Stimulated activated naive CD8-positive, alpha-beta T cell treated with anti-CD3 and anti-CD28 coated beads, Interleukin-15, amount 100 ng/mL, for 72 hours (primary cell): ENCODE measurements around the gene SLC38A8.

Experiments
- ATAC-seq: fragments of 150-1000 bp; cut with Tn5 transposase; 2 replicates; pipeline ENCODE4 v1.10.0; 2021; ENCODE audit warnings: mild to moderate bottlenecking, moderate library complexity
- DNase-seq, 2 donors: peaks; one replicate each; pipeline ENCODE4 v3.0.0; 2021 to 2022
- H3K27ac Mint-ChIP-seq, 2 donors: one replicate each; pipeline ENCODE4 v1.8.0; 2022; ENCODE audit warnings: mild to moderate bottlenecking in 2 of 2, mixed read lengths in 2 of 2, moderate library complexity in 2 of 2
- H3K27me3 Mint-ChIP-seq: one replicate; pipeline ENCODE4 v1.8.0; 2022; ENCODE audit warnings: mixed read lengths
- H3K4me1 Mint-ChIP-seq: one replicate; pipeline ENCODE4 v1.8.0; 2022; ENCODE audit warnings: mild to moderate bottlenecking, mixed read lengths
- H3K4me3 Mint-ChIP-seq, 2 donors: one replicate each; pipeline ENCODE4 v1.8.0; 2022; ENCODE audit warnings: mild to moderate bottlenecking in 2 of 2, mixed read lengths in 2 of 2, moderate library complexity in 1 of 2
- H3K9me3 Mint-ChIP-seq, 2 donors: one replicate each; pipeline ENCODE4 v1.8.0; 2022; ENCODE audit warnings: mixed read lengths in 2 of 2

Gene SLC38A8

DNA sequence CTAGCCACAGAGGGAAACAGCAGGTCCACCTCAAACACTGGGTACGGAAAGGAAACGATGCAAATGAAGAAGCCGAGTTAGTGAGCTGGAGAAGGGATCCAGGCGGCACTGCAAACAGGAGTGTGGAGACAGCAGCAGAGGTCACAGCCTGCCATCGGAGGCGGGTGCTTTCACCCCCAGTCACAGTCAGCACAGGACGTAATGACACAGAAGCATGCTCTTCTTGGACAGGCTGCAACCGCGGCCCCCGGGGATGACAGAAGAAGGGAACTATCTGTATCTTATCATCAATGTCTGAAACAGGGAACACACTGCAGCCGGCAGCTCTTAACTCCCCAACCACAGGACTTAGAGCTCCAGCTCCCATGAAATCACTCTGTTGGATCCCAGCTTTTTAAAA lies 16.1 kb upstream of the SLC38A8 start:
- ATAC-seq = no peak
- no peak overlapping the region for H3K27ac Mint-ChIP-seq
- peaks cover 11% of the 10 kb centered on the region for H3K4me1 Mint-ChIP-seq
- no peaks in the 10 kb centered on the region for H3K27me3 Mint-ChIP-seq
- H3K4me3 Mint-ChIP-seq = no peak overlapping the region
- H3K9me3 Mint-ChIP-seq = no peaks in the 10 kb centered on the region
- no peak for DNase-seq

DNA sequence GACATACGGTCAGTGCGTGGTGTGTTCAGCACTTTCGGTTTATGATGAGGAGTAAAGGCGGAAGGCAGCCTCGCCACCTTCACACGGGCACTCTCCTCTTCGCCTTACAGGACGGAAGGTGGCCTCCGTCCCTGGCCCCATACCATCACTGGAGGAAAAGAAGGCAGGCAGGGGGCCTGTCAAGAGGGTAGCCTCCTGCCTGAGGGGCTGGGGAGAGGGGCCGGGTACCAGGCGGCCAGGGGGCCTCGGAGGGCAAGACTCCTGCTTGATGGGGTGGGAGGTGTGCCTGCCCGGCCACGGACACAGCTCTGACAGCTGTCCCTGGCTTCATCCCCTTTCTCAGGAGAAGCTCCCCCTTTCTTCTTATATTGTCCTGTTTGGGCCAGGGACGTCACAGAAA lies 15.6 kb upstream of the SLC38A8 start:
- Mint-ChIP-seq H3K27ac (no peak overlapping the region), H3K4me3 (no peak overlapping the region), H3K9me3 (no peaks in the 10 kb centered on the region), H3K27me3 (no peaks in the 10 kb centered on the region), H3K4me1 (peaks cover 7% of the 10 kb centered on the region)
- DNase-seq (no peak), ATAC-seq (no peak)

DNA sequence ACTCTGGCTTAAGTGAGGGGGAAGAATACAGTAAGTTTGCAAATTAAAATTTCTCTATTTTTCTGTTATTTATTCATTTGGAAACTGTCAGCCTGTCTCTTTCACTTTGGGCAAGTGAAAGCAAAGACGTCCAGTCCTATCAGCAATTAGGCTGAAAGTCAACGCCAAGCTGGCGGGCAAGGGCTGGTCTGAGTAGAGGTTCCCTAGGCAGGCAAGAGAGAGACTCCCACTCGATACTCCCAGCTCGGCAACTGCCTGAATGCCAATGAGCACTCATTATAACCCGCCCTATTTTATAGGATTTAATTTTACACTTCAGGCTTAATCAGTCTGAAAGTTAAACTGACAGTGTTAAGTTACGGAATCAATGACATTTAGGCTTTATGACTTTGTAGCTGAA lies 14.3 kb upstream of the SLC38A8 start:
- Mint-ChIP-seq H3K27ac (no peak overlapping the region), H3K9me3 (no peaks in the 10 kb centered on the region), H3K27me3 (no peaks in the 10 kb centered on the region), H3K4me3 (no peak overlapping the region), H3K4me1 (no peaks in the 10 kb centered on the region)
- no peak for ATAC-seq
- DNase-seq = no peak

DNA sequence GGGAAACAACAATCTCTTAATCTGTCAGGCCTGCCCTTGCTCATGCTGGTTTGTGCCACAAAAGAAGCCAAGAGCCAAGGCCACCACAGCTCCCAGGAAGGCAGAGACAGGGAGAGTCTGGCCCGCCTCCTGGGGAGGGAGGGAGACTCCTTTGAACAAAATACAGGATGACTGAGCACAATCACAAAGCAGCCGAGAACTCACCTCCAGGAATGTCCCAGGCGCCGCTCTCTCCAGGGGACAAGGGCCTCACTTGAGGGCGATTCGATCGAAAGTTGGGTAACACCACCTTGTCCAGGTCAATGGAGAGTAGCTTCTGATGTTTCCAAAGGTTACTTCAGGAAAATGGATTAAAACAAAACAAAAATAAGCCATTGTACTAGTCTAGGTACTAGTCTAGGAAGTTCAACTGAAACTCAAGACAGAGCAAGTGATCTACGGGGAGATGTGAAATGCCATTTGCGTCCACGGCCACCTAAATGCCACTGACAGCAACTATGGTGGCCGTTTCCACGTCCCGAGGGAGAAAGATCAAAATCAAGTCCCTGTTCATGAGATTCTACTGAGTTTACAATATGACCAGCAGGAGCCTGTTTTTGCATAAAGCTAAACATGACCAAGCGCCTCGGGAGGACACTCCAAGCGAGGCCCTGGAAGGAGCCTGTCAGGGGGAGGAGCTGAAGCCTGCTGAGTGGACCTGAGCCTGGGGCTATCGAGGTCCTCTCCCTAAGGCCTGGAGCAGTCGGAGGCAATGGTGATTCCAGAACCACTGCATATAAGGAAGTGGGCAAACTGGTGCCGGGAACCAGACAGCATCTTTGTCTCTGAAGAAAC lies 13.4 kb upstream of the SLC38A8 start:
- ATAC-seq (no peak), DNase-seq (no peak)
- H3K4me3 Mint-ChIP-seq = no peak overlapping the region
- H3K4me1 Mint-ChIP-seq = no peaks in the 10 kb centered on the region
- peak overlapping the region in 1 of 2 donors; percentile 24 for H3K27ac Mint-ChIP-seq
- no peaks in the 10 kb centered on the region for H3K9me3 Mint-ChIP-seq
- no peaks in the 10 kb centered on the region for H3K27me3 Mint-ChIP-seq

DNA sequence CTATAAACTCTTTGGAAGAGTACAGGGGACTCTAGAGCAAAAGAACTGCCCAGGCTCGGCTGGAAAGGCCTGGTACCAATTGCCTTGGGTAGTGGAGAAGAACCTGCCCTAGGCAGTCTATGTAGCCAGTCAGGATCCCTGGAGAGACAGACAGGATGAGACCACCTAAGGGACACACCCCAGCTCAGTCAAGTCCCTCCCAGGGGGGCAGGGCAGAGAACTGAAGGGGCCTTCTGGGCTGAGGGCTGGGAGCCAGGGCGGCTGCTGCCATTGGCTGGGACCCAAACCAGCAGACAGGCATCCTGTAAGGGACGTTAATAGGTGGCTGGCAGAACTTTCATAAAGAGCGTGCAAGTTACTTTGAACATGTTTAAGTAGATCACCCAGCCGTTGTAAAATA lies 12.8 kb upstream of the SLC38A8 start:
- Mint-ChIP-seq H3K9me3 (no peaks in the 10 kb centered on the region), H3K27ac (peak overlapping the region in 1 of 2 donors; percentile 7), H3K27me3 (no peaks in the 10 kb centered on the region), H3K4me3 (no peak overlapping the region), H3K4me1 (no peaks in the 10 kb centered on the region)
- no peak for ATAC-seq
- DNase-seq = no peak

DNA sequence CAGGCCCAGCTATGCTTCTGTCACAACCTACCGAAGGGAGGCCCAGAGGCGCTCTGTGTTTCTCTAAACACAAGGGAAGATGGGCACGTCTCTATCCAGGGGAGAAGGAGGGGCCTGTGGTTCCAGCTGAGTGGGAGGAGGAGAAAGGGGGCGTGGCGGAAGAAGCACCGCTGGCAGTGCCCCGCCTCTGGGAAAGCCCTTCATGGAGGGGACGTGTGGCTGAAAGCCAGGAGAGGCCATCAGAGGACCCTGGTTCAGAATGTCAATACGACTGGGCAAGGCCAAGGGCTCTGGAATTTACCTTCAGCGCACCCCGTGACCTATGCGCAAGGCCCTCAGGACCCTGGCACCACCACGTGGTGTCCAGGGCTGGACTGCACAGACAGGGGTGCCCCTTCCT lies 12.3 kb upstream of the SLC38A8 start:
- Mint-ChIP-seq H3K27ac (no peak overlapping the region), H3K4me1 (no peaks in the 10 kb centered on the region), H3K9me3 (no peaks in the 10 kb centered on the region), H3K4me3 (no peak overlapping the region), H3K27me3 (no peaks in the 10 kb centered on the region)
- no peak for DNase-seq
- no peak for ATAC-seq

DNA sequence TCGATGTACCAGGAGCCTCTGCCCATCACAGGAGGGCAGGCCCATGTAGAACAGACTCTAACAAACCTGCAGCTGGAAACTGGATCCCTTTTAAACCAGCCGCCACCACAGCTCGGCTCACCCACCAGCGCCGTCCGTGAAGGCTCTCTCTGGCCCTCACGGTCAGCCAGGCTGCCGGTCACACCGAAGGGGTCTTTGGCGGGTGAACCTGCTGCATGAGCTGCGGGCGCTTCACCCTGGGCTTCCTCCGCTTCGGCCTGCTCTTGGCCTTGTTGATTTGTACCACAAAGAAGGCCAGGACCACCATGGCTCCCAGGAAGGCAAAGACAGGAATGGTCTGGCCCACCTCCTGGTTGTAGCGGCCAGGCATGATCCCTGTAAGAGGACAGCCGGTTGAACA lies 11.7 kb upstream of the SLC38A8 start:
- no peak overlapping the region for H3K4me3 Mint-ChIP-seq
- no peaks in the 10 kb centered on the region for H3K4me1 Mint-ChIP-seq
- no peaks in the 10 kb centered on the region for H3K9me3 Mint-ChIP-seq
- peak overlapping the region in 1 of 2 donors; percentile 24 for H3K27ac Mint-ChIP-seq
- no peaks in the 10 kb centered on the region for H3K27me3 Mint-ChIP-seq
- DNase-seq (no peak), ATAC-seq (no peak)

DNA sequence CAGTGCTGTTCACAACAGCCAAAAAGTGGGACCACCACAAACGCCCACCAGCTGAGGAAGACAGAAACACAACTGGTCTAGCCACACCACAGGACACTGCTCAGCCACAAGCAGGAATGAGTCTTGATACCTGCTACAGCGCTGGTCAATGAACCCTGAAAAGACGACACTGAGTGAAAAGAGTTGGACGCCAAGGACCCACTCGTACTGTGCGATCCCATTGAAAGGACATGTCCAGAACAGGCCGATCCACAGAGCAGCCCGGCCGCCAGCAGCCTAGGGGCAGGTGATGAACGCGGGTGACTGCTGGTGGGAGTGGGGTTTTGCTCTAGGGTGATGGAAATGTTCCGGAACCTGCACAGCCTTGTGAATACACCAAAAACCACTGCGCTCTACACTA lies 10.6 kb upstream of the SLC38A8 start:
- Mint-ChIP-seq H3K9me3 (no peaks in the 10 kb centered on the region), H3K4me1 (no peaks in the 10 kb centered on the region), H3K27ac (no peak overlapping the region), H3K4me3 (no peak overlapping the region), H3K27me3 (no peaks in the 10 kb centered on the region)
- DNase-seq (no peak), ATAC-seq (no peak)

DNA sequence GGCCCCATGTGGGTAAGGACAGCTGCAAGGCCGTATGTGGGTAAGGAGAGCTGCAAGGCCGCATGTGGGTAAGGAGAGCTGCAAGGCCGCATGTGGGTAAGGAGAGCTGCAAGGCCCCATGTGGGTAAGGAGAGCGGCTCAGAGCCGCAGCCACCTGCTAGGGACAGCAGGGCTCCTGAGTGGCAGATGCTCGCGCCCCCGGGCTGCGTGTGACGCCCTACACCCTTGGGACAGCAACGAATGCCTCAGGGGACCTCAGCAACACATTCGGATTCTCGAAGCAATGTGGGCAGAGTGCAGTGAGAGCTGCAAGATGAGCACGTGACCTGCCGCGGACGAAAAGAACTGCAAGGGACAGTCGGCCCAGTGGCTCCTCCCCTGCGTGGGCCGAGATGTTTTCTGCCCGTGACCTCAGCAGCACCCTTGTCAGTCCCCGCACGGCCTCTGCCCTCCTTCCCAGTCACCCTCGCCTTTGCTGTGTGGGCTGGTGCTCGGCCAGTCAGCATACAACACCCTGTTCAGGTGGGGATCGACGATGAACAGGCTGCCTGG lies 9.6 kb upstream of the SLC38A8 start:
- no peak overlapping the region for H3K27ac Mint-ChIP-seq
- H3K4me3 Mint-ChIP-seq = no peak overlapping the region

DNA sequence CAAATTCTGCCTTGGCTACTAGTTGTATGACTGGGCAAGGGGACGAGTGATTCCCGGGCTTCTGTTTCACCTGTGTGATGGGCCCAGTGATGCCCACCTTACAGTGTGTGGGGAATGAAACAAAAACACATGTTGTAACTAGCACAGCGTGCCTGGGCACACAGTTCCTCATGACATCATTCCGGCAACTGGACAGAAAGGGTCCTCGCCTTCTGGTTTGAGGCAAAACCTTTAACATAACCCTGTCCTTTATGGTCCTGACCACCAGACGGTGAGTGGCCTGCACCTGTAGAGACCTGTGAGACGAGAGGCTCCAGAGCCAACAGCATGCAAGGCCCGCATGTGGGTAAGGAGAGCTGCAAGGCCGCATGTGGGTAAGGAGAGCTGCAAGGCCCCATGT lies 7.7 kb upstream of the SLC38A8 start:
- Mint-ChIP-seq H3K27ac (peak overlapping the region; percentile 75 to 91), H3K4me1 (no peaks in the 10 kb centered on the region), H3K4me3 (no peak overlapping the region), H3K27me3 (no peaks in the 10 kb centered on the region), H3K9me3 (no peaks in the 10 kb centered on the region)
- ATAC-seq = no peak
- DNase-seq = no peak

More for the DNA sequence above, 9.6 kb upstream of the SLC38A8 start:
- Mint-ChIP-seq H3K27me3 (no peaks in the 10 kb centered on the region), H3K4me1 (no peaks in the 10 kb centered on the region), H3K9me3 (no peaks in the 10 kb centered on the region)
- ATAC-seq = no peak
- DNase-seq = no peak

DNA sequence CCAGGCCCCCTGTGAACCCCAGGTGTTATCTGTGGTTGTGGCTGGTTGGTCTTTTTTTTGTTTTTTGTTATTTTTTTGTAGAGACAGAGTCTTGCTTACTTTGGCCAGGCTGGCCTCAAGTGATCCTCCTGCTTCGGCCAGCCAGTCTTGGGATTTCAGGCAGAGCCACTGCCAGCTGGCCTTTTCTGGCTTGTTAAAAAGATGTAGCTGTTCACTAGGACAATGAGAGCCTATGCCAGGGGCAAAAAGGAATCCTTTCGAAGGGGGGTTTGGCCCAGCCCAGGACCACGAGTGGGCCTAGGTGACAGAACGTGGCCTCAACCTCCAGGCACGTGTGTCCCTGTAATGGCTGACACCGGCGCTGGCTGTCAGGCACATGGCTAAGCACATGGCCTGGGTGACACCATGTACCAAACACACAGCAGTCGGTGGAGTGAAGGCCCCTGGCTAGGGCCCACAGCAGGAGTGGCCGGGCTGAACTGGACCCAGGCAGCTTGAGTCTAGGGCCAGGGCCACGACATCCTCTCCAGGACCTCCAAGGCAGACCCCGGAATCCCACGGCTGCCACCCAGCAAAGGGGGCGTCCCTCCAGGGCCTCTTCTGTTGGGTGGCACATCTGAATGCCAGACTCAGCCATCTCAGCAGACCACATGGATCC lies 6.9 kb upstream of the SLC38A8 start:
- ATAC-seq (no peak), DNase-seq (no peak)
- no peak overlapping the region for H3K4me3 Mint-ChIP-seq
- peaks cover 6% of the 10 kb centered on the region for H3K27me3 Mint-ChIP-seq
- no peaks in the 10 kb centered on the region for H3K4me1 Mint-ChIP-seq
- no peaks in the 10 kb centered on the region for H3K9me3 Mint-ChIP-seq
- H3K27ac Mint-ChIP-seq = peak overlapping the region in 1 of 2 donors; percentile 57

DNA sequence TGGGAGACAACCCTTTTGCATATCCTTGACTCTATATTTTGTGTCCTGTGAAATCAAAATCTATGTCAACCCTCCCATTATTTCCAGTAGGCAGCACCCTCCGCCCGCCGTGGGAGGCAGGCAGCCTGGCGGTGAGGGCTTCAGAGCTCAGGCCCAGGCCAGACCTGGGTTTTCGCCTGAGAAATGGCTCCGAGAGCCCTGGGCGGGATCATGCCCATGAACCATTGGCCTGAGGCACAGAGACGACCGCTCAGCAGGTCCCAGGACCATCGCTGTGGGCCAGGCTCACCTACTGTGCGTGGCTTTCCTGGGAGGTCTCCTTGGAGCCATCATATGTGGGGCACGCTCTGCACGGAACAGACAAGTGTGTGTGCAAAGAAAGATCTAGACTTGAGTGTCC lies 6.3 kb upstream of the SLC38A8 start:
- DNase-seq (no peak), ATAC-seq (no peak)
- H3K27ac Mint-ChIP-seq = no peak overlapping the region

DNA sequence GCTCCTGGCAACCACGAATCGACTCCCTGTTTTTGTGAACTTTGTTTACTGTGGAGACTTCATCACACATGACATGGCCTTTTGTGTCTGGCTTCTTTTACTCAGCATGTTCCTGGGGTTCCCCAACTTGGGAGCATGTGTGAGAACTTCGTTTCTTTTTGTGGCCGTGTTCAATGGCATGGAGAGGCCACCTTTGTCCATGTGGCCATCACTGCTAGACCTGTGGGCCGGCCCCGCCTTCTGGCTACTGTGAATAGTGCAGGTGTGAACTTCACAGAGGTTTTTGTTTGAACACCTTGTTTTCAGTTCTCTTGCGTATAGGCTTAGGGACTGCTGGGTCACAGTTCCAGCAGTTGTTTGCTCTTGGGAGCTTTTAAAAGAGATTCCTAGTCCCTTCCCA lies 5.7 kb upstream of the SLC38A8 start:
- no peak for ATAC-seq
- Mint-ChIP-seq H3K4me3 (no peak overlapping the region), H3K9me3 (no peaks in the 10 kb centered on the region), H3K27me3 (peaks cover 19% of the 10 kb centered on the region), H3K4me1 (peaks cover 9% of the 10 kb centered on the region), H3K27ac (no peak overlapping the region)
- no peak for DNase-seq

More for the DNA sequence above, 6.3 kb upstream of the SLC38A8 start:
- Mint-ChIP-seq H3K27me3 (peaks cover 13% of the 10 kb centered on the region), H3K4me1 (peaks cover 3% of the 10 kb centered on the region), H3K4me3 (no peak overlapping the region), H3K9me3 (no peaks in the 10 kb centered on the region)

DNA sequence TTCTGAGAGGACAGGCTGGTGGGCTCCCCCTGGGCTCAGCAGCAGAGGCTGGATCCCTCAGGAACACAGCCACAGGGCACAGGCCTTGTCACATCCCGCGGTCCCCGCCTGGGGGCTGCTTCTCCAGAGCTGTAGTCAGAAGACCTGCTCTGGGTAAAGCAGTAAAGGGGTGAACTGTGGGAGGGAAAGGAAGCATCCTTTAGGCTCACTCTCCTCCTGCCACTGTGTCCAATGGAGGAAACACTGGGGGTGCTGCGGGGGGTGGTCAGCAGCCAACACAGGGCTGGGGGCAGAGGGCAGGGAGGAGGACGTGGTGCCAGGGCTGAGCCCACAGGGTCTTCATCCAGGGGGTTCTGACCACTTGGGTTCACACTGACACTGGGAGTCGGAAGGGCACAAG lies 5.0 kb upstream of the SLC38A8 start:
- no peak for DNase-seq
- ATAC-seq = no peak
- H3K4me3 Mint-ChIP-seq = no peak overlapping the region
- no peaks in the 10 kb centered on the region for H3K9me3 Mint-ChIP-seq
- peaks cover 25% of the 10 kb centered on the region for H3K27me3 Mint-ChIP-seq
- H3K4me1 Mint-ChIP-seq = peaks cover 13% of the 10 kb centered on the region
- peak overlapping the region in 1 of 2 donors; percentile 54 for H3K27ac Mint-ChIP-seq

DNA sequence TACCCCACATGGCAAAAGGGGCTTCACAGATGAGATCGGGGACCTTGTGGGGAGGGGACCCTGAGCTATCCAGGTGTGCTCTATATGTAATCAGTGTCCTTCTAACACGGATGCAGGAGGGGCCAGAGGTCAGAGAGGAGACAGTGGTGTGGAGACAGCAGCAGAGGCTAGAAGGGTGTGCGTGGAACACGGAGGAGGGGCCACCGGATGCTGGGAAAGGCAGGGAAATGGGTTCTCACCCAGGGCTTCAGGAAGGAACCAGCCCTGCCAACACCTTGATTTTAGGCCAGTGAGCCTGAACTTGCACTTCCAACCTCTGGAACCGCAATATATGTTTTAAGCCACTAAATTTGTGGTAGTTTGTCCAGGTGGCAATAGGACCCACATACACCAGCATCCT lies 4.6 kb upstream of the SLC38A8 start:
- H3K27ac Mint-ChIP-seq = peak overlapping the region in 1 of 2 donors; percentile 46
- DNase-seq = no peak
- H3K9me3 Mint-ChIP-seq = no peaks in the 10 kb centered on the region
- H3K4me1 Mint-ChIP-seq = peaks cover 13% of the 10 kb centered on the region
- H3K27me3 Mint-ChIP-seq = peaks cover 30% of the 10 kb centered on the region
- ATAC-seq = no peak
- no peak overlapping the region for H3K4me3 Mint-ChIP-seq

DNA sequence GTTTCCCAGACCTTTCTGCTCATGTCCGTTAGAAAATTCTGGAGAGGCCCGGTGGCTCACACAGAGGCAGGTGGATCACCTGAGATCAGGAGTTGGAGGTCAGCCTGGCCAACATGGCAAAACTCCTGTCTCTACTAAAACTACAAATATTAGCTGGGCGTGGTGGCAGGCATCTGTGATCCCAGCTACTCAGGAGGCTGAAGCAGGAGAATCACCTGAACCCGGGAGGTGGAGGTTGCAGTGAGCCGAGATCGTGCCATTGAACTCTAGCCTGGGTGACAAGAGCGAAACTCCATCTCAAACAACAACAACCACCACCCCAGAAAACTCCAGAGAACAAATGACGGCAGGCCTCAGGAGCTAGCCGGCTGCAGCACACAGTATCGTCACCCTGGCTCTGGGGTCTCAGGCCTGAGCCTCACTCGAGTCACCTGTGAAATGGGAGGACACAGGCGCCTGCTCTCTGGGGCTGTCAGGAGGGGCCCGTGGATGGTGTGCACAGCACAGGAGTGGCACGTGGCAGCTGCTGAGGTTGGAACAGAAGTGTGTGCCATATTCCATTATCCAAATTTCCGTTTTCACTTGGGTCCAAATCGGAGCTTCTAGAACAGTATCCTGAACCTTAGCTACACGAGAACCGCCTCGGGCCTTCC lies 3.3 kb upstream of the SLC38A8 start:
- no peak overlapping the region for H3K4me3 Mint-ChIP-seq
- DNase-seq (no peak), ATAC-seq (no peak)
- H3K9me3 Mint-ChIP-seq = no peaks in the 10 kb centered on the region
- no peak overlapping the region for H3K27ac Mint-ChIP-seq
- H3K27me3 Mint-ChIP-seq = peaks cover 42% of the 10 kb centered on the region
- peaks cover 13% of the 10 kb centered on the region for H3K4me1 Mint-ChIP-seq
